ENCODE measurements around the gene LRCH4. TPM values are rescaled to one million over a fixed set of nuclear protein-coding genes. Genes with fewer than 3 reads are reported as not detected.

Gene LRCH4
- total and polyA plus RNA-seq, 2 of the 13 experiments (the other 11 are each of a cell fraction or from before 2014, with no cell fraction given) = 7.0 to 9.3 TPM

- TF ChIP-seq ZNF605 (CRISPR knock-in tag; IDR thresholded peaks at IDR 0.05) = 0 out of 2 replicates have a peak, but pooled peaks have one; percentile 8
- peak; percentile 70; the same call in 1 of the 2 replicates for TF ChIP-seq ZNF768 (CRISPR knock-in tag; IDR thresholded peaks at IDR 0.05)
- TF ChIP-seq, protein P1, sequence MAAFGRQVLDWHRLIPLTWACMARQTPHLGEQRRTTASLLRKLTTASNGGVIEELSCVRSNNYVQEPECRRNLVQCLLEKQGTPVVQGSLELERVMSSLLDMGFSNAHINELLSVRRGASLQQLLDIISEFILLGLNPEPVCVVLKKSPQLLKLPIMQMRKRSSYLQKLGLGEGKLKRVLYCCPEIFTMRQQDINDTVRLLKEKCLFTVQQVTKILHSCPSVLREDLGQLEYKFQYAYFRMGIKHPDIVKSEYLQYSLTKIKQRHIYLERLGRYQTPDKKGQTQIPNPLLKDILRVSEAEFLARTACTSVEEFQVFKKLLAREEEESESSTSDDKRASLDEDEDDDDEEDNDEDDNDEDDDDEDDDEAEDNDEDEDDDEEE (CRISPR knock-in tag; IDR thresholded peaks at IDR 0.05) = no peak
- TF ChIP-seq PTBP1 (IDR thresholded peaks at IDR 0.05; ENCODE audit: low read depth, low read length, poor library complexity, severe bottlenecking) = no peak
- peak; percentile 65 for TF ChIP-seq TARDBP (CRISPR knock-in tag; IDR thresholded peaks at IDR 0.05)
- 0 out of 2 replicates have a peak, but pooled peaks have one; percentile 69 for TF ChIP-seq CENPT (CRISPR knock-in tag; IDR thresholded peaks at IDR 0.05; ENCODE audit: low read depth)
- TF ChIP-seq ZNF3 (CRISPR knock-in tag; IDR thresholded peaks at IDR 0.05) = no peak
- TF ChIP-seq ARID2 (CRISPR knock-in tag; IDR thresholded peaks at IDR 0.05; ENCODE audit: borderline replicate concordance) = 0 out of 2 replicates have a peak, but pooled peaks have one; percentile 90
- no peak for TF ChIP-seq SRSF4 (IDR thresholded peaks at IDR 0.05; ENCODE audit: low read depth, low read length, poor library complexity, severe bottlenecking)
- peak; percentile 56 for TF ChIP-seq ERF (CRISPR knock-in tag; IDR thresholded peaks at IDR 0.05)
- TF ChIP-seq NFYC (CRISPR knock-in tag; IDR thresholded peaks at IDR 0.05) = no peak
- no peak for TF ChIP-seq ATAD3A (CRISPR knock-in tag; IDR thresholded peaks at IDR 0.05)
- TF ChIP-seq KDM1A (CRISPR knock-in tag; IDR thresholded peaks at IDR 0.05) = no peak
- TF ChIP-seq ZMYM4 (CRISPR knock-in tag; IDR thresholded peaks at IDR 0.05) = no peak
- TF ChIP-seq CAMTA2 (CRISPR knock-in tag; IDR thresholded peaks at IDR 0.05; ENCODE audit: borderline replicate concordance) = no peak
- TF ChIP-seq SMC3 (IDR thresholded peaks at IDR 0.05; ENCODE audit: low read length) = peak; percentile 25; the same call in 1 of the 2 replicates
- TF ChIP-seq SRF (IDR thresholded peaks at IDR 0.05; ENCODE audit: low read depth, low read length) = no peak; the same call in 1 of the 2 replicates
- 0 out of 2 replicates have a peak, but pooled peaks have one; percentile 16 for TF ChIP-seq RNF219 (CRISPR knock-in tag; IDR thresholded peaks at IDR 0.05)
- TF ChIP-seq KLF6 (CRISPR knock-in tag; IDR thresholded peaks at IDR 0.05) = no peak; the same call in 1 of the 2 replicates
- TF ChIP-seq ZNF430 (CRISPR knock-in tag; IDR thresholded peaks at IDR 0.05) = no peak; the same call in none of the 2 replicates
- TF ChIP-seq ZNF337 (CRISPR knock-in tag; IDR thresholded peaks at IDR 0.05; ENCODE audit: borderline replicate concordance, low read depth) = no peak
- no peak; the same call in 1 of the 2 replicates for TF ChIP-seq BRD4 (CRISPR knock-in tag; IDR thresholded peaks at IDR 0.05)
- TF ChIP-seq, protein P2, sequence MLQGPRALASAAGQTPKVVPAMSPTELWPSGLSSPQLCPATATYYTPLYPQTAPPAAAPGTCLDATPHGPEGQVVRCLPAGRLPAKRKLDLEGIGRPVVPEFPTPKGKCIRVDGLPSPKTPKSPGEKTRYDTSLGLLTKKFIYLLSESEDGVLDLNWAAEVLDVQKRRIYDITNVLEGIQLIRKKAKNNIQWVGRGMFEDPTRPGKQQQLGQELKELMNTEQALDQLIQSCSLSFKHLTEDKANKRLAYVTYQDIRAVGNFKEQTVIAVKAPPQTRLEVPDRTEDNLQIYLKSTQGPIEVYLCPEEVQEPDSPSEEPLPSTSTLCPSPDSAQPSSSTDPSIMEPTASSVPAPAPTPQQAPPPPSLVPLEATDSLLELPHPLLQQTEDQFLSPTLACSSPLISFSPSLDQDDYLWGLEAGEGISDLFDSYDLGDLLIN (CRISPR knock-in tag; IDR thresholded peaks at IDR 0.05; ENCODE audit: borderline replicate concordance) = no peak; the same call in 1 of the 2 replicates
- TF ChIP-seq HIC2 (CRISPR knock-in tag; IDR thresholded peaks at IDR 0.05; ENCODE audit: low read depth) = no peak
These were observed 16.8 kb downstream of the LRCH4 start (continued) for GRCh38 chr7:100568896-100569844.

Measured in HepG2 (cell line).